HepG2 (cell line): ENCODE data around the gene SRP9. TPM values are rescaled to one million over a fixed set of nuclear protein-coding genes. Genes with fewer than 3 reads are reported as not detected.

ENCODE experiments used
- AHR ChIP-seq: IDR thresholded peaks from 2 replicates; pipeline ENCODE4 v1.6.1; 2018; ENCODE audit warnings: missing genetic modification reagents, missing compliant biosample characterization
- CREM ChIP-seq, 2 experiments: sonication (generic) in 1 of 2; formaldehyde crosslinking in 1 of 2; IDR thresholded peaks; 2 replicates each; pipeline versions ENCODE4 v1.4.0 to v1.6.1; 2016 to 2020; ENCODE audit warnings: antibody characterized with exemption in 1 of 2, mild to moderate bottlenecking in 1 of 2, missing genetic modification reagents in 1 of 2
- FOXA1 ChIP-seq, 2 experiments: fragments of 450-650 bp in 1 of 2; sonication (generic) in 1 of 2; formaldehyde crosslinking in 1 of 2; IDR thresholded peaks; 2 replicates each; pipeline versions ENCODE4 v1.4.0 to v1.6.1; 2016 to 2020; ENCODE audit warnings: missing genetic modification reagents in 1 of 2
- HOXA3 ChIP-seq: sonication (generic); formaldehyde crosslinking; IDR thresholded peaks from 2 replicates; pipeline ENCODE4 v1.5.0; 2020; ENCODE audit warnings: missing genetic modification reagents
- ISX ChIP-seq: sonication (generic); formaldehyde crosslinking; conservative IDR thresholded peaks from 2 replicates; pipeline ENCODE4 v1.5.0; 2020; ENCODE audit warnings: missing genetic modification reagents
- NR2C2 ChIP-seq: sonication (generic); formaldehyde crosslinking; IDR thresholded peaks from 2 replicates; pipeline ENCODE4 v1.4.0; 2020; ENCODE audit warnings: missing genetic modification reagents, mild to moderate bottlenecking, moderate library complexity, borderline replicate concordance
- RERE ChIP-seq: IDR thresholded peaks from 2 replicates; pipeline ENCODE4 v1.6.1; 2016; ENCODE audit warnings: low read depth, missing genetic modification reagents, missing compliant biosample characterization
- ZBTB8A ChIP-seq: sonication (generic); formaldehyde crosslinking; IDR thresholded peaks from 2 replicates; pipeline ENCODE4 v1.4.0; 2020; ENCODE audit warnings: mild to moderate bottlenecking, low read depth, missing genetic modification reagents, borderline replicate concordance
- ZNF550 ChIP-seq: sonication (generic); formaldehyde crosslinking; IDR thresholded peaks from 2 replicates; pipeline ENCODE4 v1.4.0; 2020; ENCODE audit warnings: mild to moderate bottlenecking, missing genetic modification reagents, borderline replicate concordance
- polyA plus RNA-seq, 8 experiments: library from polyadenylated mRNA; depleted of rRNA in 3 of 8; stranded (reverse) in 7 of 8; unstranded in 1 of 8; fragments of >200 nt; fragmentation: Illumina TruSeq in 4 of 8; extraction: Trizol in 4 of 8; gene quantifications; 2 replicates each; pipeline versions ENCODE4 v1.2.1 to v1.2.3, GENCODE V29; 2011 to 2016; ENCODE audit warnings: low read depth in 4 of 8, missing spikeins in 1 of 8, mixed read lengths in 1 of 8; ENCODE audit not compliant: insufficient read depth in 1 of 8
- total RNA-seq, 5 experiments: library from RNA; depleted of rRNA; stranded (reverse); fragments of >200 nt; fragmentation: Illumina TruSeq; extraction: Trizol; gene quantifications; 2 replicates each; pipeline ENCODE4 v1.2.3, GENCODE V29; 2016; ENCODE audit warnings: low read depth in 1 of 5
- TF ChIP-seq, protein P1 (sequence below), 2 experiments: IDR thresholded peaks; 2 replicates each; pipeline ENCODE4 v1.6.1; 2011 to 2012; ENCODE audit warnings: low read length in 2 of 2, borderline replicate concordance in 1 of 2, low read depth in 1 of 2, mild to moderate bottlenecking in 1 of 2, moderate library complexity in 1 of 2
- TF ChIP-seq, protein P2 (sequence below): IDR thresholded peaks from 2 replicates; pipeline ENCODE4 v1.4.0; 2020; ENCODE audit warnings: mild to moderate bottlenecking, missing genetic modification reagents
- TF ChIP-seq, protein P3 (sequence below): IDR thresholded peaks from 2 replicates; pipeline ENCODE4 v1.6.1; 2012; ENCODE audit warnings: low read depth, low read length, improper control_type of control experiment

The SRP9 gene
- total and polyA plus RNA-seq, 2 of the 13 experiments (the other 11 are each of a cell fraction or from before 2014, with no cell fraction given): 251 to 307 TPM

DNA sequence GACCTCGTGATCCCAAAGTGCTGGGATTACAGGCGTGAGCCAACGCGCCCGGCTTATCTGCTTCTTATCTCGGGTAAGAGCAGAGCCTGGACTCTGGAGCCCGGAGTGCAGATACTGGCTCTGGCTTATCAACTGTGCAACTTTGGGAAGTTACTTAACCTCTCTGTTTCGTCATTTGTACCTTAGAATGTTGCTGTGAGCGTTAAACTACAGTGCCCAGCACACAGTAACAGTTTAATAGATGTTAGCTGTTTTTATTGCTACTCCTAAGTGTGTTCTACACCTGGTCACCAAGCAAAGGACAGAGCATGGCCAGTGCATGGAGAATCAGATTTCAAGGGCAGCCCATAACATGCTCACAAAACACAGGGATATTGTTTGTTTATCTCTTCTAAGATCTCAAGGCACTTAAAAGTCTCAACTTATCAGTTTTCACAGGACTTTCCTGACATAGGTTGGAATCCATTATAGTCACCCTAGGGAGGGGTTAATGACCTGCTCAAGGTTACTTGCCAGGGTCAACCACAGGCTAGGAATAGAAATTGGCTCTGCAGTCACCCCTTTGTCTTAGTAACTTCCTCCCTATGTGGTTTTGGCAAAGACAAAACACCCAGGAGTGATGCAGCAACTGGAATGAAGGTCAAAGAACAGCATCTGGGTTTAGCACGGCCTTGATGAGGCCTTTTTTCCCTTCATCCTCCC, 22.5 kb upstream of the SRP9 start (continued):
- TF ChIP-seq RERE (CRISPR knock-in tag) (no peak), NR2C2 (CRISPR knock-in tag) (peak; percentile 58; the same call in 1 of the 2 replicates), AHR (CRISPR knock-in tag) (no peak), ISX (CRISPR knock-in tag) (no peak), ZNF550 (no peak), HOXA3 (peak; percentile 49), ZBTB8A (CRISPR knock-in tag) (no peak), FOXA1 (IDR thresholded peaks at IDR 0.05) (no peak), FOXA1 (CRISPR knock-in tag; IDR thresholded peaks at IDR 0.05) (0 out of 2 replicates have a peak, but pooled peaks have one; percentile 29), CREM (IDR thresholded peaks at IDR 0.05) (peak; percentile 56; the same call in 1 of the 2 replicates), CREM (CRISPR knock-in tag; IDR thresholded peaks at IDR 0.05) (no peak)
- TF ChIP-seq, protein P1, sequence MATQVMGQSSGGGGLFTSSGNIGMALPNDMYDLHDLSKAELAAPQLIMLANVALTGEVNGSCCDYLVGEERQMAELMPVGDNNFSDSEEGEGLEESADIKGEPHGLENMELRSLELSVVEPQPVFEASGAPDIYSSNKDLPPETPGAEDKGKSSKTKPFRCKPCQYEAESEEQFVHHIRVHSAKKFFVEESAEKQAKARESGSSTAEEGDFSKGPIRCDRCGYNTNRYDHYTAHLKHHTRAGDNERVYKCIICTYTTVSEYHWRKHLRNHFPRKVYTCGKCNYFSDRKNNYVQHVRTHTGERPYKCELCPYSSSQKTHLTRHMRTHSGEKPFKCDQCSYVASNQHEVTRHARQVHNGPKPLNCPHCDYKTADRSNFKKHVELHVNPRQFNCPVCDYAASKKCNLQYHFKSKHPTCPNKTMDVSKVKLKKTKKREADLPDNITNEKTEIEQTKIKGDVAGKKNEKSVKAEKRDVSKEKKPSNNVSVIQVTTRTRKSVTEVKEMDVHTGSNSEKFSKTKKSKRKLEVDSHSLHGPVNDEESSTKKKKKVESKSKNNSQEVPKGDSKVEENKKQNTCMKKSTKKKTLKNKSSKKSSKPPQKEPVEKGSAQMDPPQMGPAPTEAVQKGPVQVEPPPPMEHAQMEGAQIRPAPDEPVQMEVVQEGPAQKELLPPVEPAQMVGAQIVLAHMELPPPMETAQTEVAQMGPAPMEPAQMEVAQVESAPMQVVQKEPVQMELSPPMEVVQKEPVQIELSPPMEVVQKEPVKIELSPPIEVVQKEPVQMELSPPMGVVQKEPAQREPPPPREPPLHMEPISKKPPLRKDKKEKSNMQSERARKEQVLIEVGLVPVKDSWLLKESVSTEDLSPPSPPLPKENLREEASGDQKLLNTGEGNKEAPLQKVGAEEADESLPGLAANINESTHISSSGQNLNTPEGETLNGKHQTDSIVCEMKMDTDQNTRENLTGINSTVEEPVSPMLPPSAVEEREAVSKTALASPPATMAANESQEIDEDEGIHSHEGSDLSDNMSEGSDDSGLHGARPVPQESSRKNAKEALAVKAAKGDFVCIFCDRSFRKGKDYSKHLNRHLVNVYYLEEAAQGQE (IDR thresholded peaks at IDR 0.05; ENCODE audit: borderline replicate concordance in 1 of 2, low read depth in 1 of 2, low read length in 2 of 2): 0 out of 4 replicates have a peak, but pooled peaks of 1 of the 2 experiments have one; percentile 22
- TF ChIP-seq, protein P2, sequence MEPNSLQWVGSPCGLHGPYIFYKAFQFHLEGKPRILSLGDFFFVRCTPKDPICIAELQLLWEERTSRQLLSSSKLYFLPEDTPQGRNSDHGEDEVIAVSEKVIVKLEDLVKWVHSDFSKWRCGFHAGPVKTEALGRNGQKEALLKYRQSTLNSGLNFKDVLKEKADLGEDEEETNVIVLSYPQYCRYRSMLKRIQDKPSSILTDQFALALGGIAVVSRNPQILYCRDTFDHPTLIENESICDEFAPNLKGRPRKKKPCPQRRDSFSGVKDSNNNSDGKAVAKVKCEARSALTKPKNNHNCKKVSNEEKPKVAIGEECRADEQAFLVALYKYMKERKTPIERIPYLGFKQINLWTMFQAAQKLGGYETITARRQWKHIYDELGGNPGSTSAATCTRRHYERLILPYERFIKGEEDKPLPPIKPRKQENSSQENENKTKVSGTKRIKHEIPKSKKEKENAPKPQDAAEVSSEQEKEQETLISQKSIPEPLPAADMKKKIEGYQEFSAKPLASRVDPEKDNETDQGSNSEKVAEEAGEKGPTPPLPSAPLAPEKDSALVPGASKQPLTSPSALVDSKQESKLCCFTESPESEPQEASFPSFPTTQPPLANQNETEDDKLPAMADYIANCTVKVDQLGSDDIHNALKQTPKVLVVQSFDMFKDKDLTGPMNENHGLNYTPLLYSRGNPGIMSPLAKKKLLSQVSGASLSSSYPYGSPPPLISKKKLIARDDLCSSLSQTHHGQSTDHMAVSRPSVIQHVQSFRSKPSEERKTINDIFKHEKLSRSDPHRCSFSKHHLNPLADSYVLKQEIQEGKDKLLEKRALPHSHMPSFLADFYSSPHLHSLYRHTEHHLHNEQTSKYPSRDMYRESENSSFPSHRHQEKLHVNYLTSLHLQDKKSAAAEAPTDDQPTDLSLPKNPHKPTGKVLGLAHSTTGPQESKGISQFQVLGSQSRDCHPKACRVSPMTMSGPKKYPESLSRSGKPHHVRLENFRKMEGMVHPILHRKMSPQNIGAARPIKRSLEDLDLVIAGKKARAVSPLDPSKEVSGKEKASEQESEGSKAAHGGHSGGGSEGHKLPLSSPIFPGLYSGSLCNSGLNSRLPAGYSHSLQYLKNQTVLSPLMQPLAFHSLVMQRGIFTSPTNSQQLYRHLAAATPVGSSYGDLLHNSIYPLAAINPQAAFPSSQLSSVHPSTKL (CRISPR knock-in tag): peak; percentile 77
- TF ChIP-seq, protein P3, sequence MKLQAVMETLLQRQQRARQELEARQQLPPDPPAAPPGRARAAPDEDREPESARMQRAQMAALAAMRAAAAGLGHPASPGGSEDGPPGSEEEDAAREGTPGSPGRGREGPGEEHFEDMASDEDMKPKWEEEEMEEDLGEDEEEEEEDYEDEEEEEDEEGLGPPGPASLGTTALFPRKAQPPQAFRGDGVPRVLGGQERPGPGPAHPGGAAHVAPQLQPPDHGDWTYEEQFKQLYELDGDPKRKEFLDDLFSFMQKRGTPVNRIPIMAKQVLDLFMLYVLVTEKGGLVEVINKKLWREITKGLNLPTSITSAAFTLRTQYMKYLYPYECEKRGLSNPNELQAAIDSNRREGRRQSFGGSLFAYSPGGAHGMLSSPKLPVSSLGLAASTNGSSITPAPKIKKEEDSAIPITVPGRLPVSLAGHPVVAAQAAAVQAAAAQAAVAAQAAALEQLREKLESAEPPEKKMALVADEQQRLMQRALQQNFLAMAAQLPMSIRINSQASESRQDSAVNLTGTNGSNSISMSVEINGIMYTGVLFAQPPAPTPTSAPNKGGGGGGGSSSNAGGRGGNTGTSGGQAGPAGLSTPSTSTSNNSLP: no peak
